GM23338 (cell line): ENCODE data around the gene CFAP70. TPM values are rescaled to one million over a fixed set of nuclear protein-coding genes. Genes with fewer than 3 reads are reported as not detected.

Experiments
- ATAC-seq: fragments of 200-7000 bp; cut with Tn5 transposase; 3 replicates; pipeline ENCODE4 v1.9.1; 2020
- DNase-seq: peaks from one replicate; pipeline ENCODE4 v3.0.0-alpha.2; 2015; ENCODE audit warnings: low spot score
- H2AFZ ChIP-seq: fragments of 200-600 bp; sonication (generic); 2 replicates; pipeline ENCODE4 v1.8.0; 2016; ENCODE audit warnings: antibody characterized with exemption, mild to moderate bottlenecking, moderate library complexity
- H3F3A ChIP-seq: fragments of 200-600 bp; sonication (generic); replicated peaks from 2 replicates; pipeline ENCODE4 v1.8.0; 2017; ENCODE audit warnings: antibody characterized with exemption, mixed run types, low read depth
- H3K27ac ChIP-seq: fragments of 200-600 bp; sonication (generic); 2 replicates; pipeline ENCODE4 v1.6.1; 2016; ENCODE audit warnings: low read depth
- H3K27me3 ChIP-seq: fragments of 200-600 bp; sonication (generic); 2 replicates; pipeline ENCODE4 v1.8.0; 2016; ENCODE audit warnings: mild to moderate bottlenecking, mixed run types, moderate library complexity; ENCODE audit not compliant: insufficient read depth
- H3K36me3 ChIP-seq: fragments of 200-600 bp; sonication (generic); 2 replicates; pipeline ENCODE4 v1.8.0; 2016; ENCODE audit warnings: mild to moderate bottlenecking; ENCODE audit not compliant: insufficient read depth
- H3K4me1 ChIP-seq: fragments of 200-600 bp; sonication (generic); 2 replicates; pipeline ENCODE4 v1.8.0; 2016; ENCODE audit warnings: mild to moderate bottlenecking, moderate library complexity; ENCODE audit not compliant: insufficient read depth
- H3K4me2 ChIP-seq: fragments of 200-600 bp; sonication (generic); 2 replicates; pipeline ENCODE4 v1.7.1; 2017; ENCODE audit warnings: mixed run types
- H3K4me3 ChIP-seq: fragments of 200-600 bp; sonication (generic); 2 replicates; pipeline ENCODE4 v1.6.1; 2016; ENCODE audit warnings: mixed run types
- H3K79me2 ChIP-seq: fragments of 200-600 bp; sonication (generic); replicated peaks from 2 replicates; pipeline ENCODE4 v1.8.0; 2017; ENCODE audit warnings: mild to moderate bottlenecking; ENCODE audit not compliant: insufficient read depth
- H3K9me2 ChIP-seq: fragments of 200-600 bp; sonication (generic); 2 replicates; pipeline ENCODE4 v1.8.0; 2017; ENCODE audit not compliant: insufficient read depth
- H4K20me1 ChIP-seq: fragments of 200-600 bp; sonication (generic); replicated peaks from 2 replicates; pipeline ENCODE4 v1.8.0; 2017; ENCODE audit warnings: mild to moderate bottlenecking; ENCODE audit not compliant: insufficient read depth
- H3K27ac Mint-ChIP-seq: 2 replicates; pipeline ENCODE4 v1.8.0; 2020; ENCODE audit warnings: inconsistent platforms, mild to moderate bottlenecking, moderate library complexity, mixed read lengths
- H3K27me3 Mint-ChIP-seq: 3 replicates; pipeline ENCODE4 v1.8.0; 2022; ENCODE audit warnings: low read depth, mild to moderate bottlenecking, moderate library complexity, mixed read lengths, inconsistent platforms; ENCODE audit not compliant: insufficient read depth, poor library complexity
- H3K36me3 Mint-ChIP-seq: 3 replicates; pipeline ENCODE4 v1.8.0; 2021; ENCODE audit warnings: low read depth, mild to moderate bottlenecking, inconsistent platforms, moderate library complexity, mixed read lengths
- H3K4me1 Mint-ChIP-seq: 3 replicates; pipeline ENCODE4 v1.8.0; 2020; ENCODE audit warnings: mild to moderate bottlenecking, inconsistent platforms, mixed read lengths
- H3K4me3 Mint-ChIP-seq: 3 replicates; pipeline ENCODE4 v1.8.0; 2021; ENCODE audit warnings: moderate library complexity, mild to moderate bottlenecking, inconsistent platforms, mixed read lengths
- H3K9me3 Mint-ChIP-seq: 3 replicates; pipeline ENCODE4 v1.8.0; 2020; ENCODE audit warnings: moderate library complexity, mild to moderate bottlenecking, inconsistent platforms, mixed read lengths
- CREB1 ChIP-seq: fragments of 250-450 bp; sonication (Bioruptor Pico); IDR thresholded peaks from 2 replicates; pipeline ENCODE4 v1.5.0; 2020; ENCODE audit warnings: low read depth, mild to moderate bottlenecking, moderate library complexity
- EZH2 ChIP-seq: fragments of 200-600 bp; sonication (generic); IDR thresholded peaks from one replicate; pipeline ENCODE4 v1.8.0; 2017; ENCODE audit warnings: antibody characterized with exemption, mild to moderate bottlenecking, low read depth; ENCODE audit not compliant: unreplicated experiment
- EZH2phosphoT487 ChIP-seq: fragments of 200-600 bp; sonication (generic); IDR thresholded peaks from one replicate; pipeline ENCODE4 v1.8.1; 2018; ENCODE audit warnings: antibody characterized with exemption; ENCODE audit not compliant: unreplicated experiment
- JUNB ChIP-seq: IDR thresholded peaks from one replicate; pipeline ENCODE4 v1.6.1; 2016; ENCODE audit warnings: antibody characterized with exemption; ENCODE audit not compliant: unreplicated experiment
- REST ChIP-seq: IDR thresholded peaks from one replicate; pipeline ENCODE4 v1.6.1; 2018; ENCODE audit warnings: antibody characterized with exemption; ENCODE audit not compliant: unreplicated experiment
- STAT1 ChIP-seq: IDR thresholded peaks from one replicate; pipeline ENCODE4 v1.6.1; 2016; ENCODE audit warnings: antibody characterized with exemption; ENCODE audit not compliant: unreplicated experiment
- ZNF114 ChIP-seq: fragments of 250-450 bp; sonication (Bioruptor Pico); IDR thresholded peaks from 2 replicates; pipeline ENCODE4 v1.5.0; 2020; ENCODE audit warnings: mild to moderate bottlenecking, moderate library complexity
- ZNF331 ChIP-seq: fragments of 250-450 bp; sonication (Bioruptor Pico); IDR thresholded peaks from 2 replicates; pipeline ENCODE4 v1.5.0; 2020; ENCODE audit warnings: low read depth, mild to moderate bottlenecking, moderate library complexity
- polyA plus RNA-seq: library from polyadenylated mRNA; unstranded; fragments of >200 nt; fragmentation: Nextera tagmentation; extraction: Ambion mirVana; gene quantifications from 2 replicates; pipeline ENCODE4 v1.2.1, GENCODE V29; 2016
- total RNA-seq: library from RNA; depleted of rRNA; stranded (reverse); fragments of >200 nt; shearing (Covaris generic); gene quantifications from 2 replicates; pipeline ENCODE4 v1.2.3, GENCODE V29; 2014
- TF ChIP-seq, protein P1 (sequence below): fragments of 250-450 bp; sonication (Bioruptor Pico); IDR thresholded peaks from 2 replicates; pipeline ENCODE4 v1.5.0; 2020; ENCODE audit warnings: mild to moderate bottlenecking, moderate library complexity

Gene CFAP70
- total and polyA plus RNA-seq, 2 experiments from 2014 or later: 0.17 to 0.24 TPM

GRCh38 chr10:73209705-73210104 is 149.0 kb downstream of the CFAP70 start:
- TF ChIP-seq EZH2phosphoT487: no peak
- TF ChIP-seq, protein P1, sequence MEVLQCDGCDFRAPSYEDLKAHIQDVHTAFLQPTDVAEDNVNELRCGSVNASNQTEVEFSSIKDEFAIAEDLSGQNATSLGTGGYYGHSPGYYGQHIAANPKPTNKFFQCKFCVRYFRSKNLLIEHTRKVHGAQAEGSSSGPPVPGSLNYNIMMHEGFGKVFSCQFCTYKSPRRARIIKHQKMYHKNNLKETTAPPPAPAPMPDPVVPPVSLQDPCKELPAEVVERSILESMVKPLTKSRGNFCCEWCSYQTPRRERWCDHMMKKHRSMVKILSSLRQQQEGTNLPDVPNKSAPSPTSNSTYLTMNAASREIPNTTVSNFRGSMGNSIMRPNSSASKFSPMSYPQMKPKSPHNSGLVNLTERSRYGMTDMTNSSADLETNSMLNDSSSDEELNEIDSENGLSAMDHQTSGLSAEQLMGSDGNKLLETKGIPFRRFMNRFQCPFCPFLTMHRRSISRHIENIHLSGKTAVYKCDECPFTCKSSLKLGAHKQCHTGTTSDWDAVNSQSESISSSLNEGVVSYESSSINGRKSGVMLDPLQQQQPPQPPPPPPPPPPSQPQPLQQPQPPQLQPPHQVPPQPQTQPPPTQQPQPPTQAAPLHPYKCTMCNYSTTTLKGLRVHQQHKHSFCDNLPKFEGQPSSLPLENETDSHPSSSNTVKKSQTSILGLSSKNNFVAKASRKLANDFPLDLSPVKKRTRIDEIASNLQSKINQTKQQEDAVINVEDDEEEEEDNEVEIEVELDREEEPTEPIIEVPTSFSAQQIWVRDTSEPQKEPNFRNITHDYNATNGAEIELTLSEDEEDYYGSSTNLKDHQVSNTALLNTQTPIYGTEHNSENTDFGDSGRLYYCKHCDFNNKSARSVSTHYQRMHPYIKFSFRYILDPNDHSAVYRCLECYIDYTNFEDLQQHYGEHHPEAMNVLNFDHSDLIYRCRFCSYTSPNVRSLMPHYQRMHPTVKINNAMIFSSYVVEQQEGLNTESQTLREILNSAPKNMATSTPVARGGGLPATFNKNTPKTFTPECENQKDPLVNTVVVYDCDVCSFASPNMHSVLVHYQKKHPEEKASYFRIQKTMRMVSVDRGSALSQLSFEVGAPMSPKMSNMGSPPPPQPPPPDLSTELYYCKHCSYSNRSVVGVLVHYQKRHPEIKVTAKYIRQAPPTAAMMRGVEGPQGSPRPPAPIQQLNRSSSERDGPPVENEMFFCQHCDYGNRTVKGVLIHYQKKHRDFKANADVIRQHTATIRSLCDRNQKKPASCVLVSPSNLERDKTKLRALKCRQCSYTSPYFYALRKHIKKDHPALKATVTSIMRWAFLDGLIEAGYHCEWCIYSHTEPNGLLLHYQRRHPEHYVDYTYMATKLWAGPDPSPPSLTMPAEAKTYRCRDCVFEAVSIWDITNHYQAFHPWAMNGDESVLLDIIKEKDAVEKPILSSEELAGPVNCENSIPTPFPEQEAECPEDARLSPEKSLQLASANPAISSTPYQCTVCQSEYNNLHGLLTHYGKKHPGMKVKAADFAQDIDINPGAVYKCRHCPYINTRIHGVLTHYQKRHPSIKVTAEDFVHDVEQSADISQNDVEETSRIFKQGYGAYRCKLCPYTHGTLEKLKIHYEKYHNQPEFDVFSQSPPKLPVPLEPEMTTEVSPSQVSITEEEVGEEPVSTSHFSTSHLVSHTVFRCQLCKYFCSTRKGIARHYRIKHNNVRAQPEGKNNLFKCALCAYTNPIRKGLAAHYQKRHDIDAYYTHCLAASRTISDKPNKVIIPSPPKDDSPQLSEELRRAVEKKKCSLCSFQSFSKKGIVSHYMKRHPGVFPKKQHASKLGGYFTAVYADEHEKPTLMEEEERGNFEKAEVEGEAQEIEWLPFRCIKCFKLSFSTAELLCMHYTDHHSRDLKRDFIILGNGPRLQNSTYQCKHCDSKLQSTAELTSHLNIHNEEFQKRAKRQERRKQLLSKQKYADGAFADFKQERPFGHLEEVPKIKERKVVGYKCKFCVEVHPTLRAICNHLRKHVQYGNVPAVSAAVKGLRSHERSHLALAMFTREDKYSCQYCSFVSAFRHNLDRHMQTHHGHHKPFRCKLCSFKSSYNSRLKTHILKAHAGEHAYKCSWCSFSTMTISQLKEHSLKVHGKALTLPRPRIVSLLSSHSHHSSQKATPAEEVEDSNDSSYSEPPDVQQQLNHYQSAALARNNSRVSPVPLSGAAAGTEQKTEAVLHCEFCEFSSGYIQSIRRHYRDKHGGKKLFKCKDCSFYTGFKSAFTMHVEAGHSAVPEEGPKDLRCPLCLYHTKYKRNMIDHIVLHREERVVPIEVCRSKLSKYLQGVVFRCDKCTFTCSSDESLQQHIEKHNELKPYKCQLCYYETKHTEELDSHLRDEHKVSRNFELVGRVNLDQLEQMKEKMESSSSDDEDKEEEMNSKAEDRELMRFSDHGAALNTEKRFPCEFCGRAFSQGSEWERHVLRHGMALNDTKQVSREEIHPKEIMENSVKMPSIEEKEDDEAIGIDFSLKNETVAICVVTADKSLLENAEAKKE (CRISPR knock-in tag): no peak
- TF ChIP-seq STAT1: no peak
- TF ChIP-seq ZNF331 (CRISPR knock-in tag): no peak
- peaks cover 6% of the 10 kb centered on the region for H3K27me3 Mint-ChIP-seq
- Histone ChIP-seq H3K79me2 (no peaks in the 10 kb centered on the region), H3K4me1 (no peaks in the 10 kb centered on the region), H3F3A (no peaks in the 10 kb centered on the region), H4K20me1 (no peaks in the 10 kb centered on the region), H3K4me2 (no peak overlapping the region), H2AFZ (no peak overlapping the region), H3K9me2 (no peaks in the 10 kb centered on the region), H3K27me3 (no peaks in the 10 kb centered on the region), H3K27ac (no peak overlapping the region), H3K36me3 (no peaks in the 10 kb centered on the region), H3K4me3 (no peak overlapping the region)
- peaks cover 29% of the 10 kb centered on the region for H3K9me3 Mint-ChIP-seq
- H3K36me3 Mint-ChIP-seq: peaks cover 33% of the 10 kb centered on the region
- DNase-seq (no peak), ATAC-seq (no peak)
- no peaks in the 10 kb centered on the region for H3K4me1 Mint-ChIP-seq
- H3K27ac Mint-ChIP-seq: no peak overlapping the region
- H3K4me3 Mint-ChIP-seq: no peak overlapping the region

DNA sequence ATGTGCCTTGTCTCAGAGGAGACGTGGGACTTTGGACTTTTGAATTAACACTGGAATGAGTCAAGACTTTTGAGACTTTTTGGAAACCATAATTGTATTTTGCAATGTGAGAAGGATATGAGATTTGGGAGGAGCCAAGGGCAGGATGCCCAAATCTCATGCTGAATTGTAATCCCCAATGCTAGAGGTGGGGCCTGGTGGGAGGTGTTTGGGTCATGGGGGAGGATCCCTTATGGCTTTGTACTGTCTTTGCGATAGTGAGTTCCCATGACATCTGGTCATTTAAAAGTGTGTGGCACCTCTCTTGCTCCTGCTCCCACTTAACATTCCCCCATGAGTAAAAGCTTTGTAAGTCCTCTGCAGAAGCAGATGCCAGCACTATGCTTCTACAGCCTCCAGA is 150.8 kb downstream of the CFAP70 start:
- Histone ChIP-seq H3K4me1 (no peaks in the 10 kb centered on the region), H3K27me3 (no peaks in the 10 kb centered on the region), H3F3A (no peaks in the 10 kb centered on the region), H3K79me2 (no peaks in the 10 kb centered on the region), H3K4me3 (no peak overlapping the region), H2AFZ (no peak overlapping the region), H3K27ac (no peak overlapping the region), H3K9me2 (no peaks in the 10 kb centered on the region), H4K20me1 (no peaks in the 10 kb centered on the region), H3K36me3 (no peaks in the 10 kb centered on the region), H3K4me2 (no peak overlapping the region)
- H3K4me1 Mint-ChIP-seq: no peaks in the 10 kb centered on the region
- no peak for ATAC-seq
- no peak overlapping the region for H3K4me3 Mint-ChIP-seq
- H3K27me3 Mint-ChIP-seq: peaks cover 5% of the 10 kb centered on the region
- DNase-seq: no peak
- H3K36me3 Mint-ChIP-seq: peaks cover 39% of the 10 kb centered on the region
- peaks cover 33% of the 10 kb centered on the region for H3K9me3 Mint-ChIP-seq
- H3K27ac Mint-ChIP-seq: no peak overlapping the region
- TF ChIP-seq STAT1 (no peak), REST (no peak), EZH2phosphoT487 (no peak), ZNF114 (no peak), CREB1 (CRISPR knock-in tag) (no peak), EZH2 (no peak), JUNB (no peak)
